GM19043 (cell line): ENCODE measurements around the gene RFX2.
"Not testable (repeated sequence)": the region's sequence is repeated elsewhere in the genome, so short reads cannot be mapped to it uniquely, and the experiment has no call there.

Source experiments
- ATAC-seq: cut with Tn5 transposase; IDR thresholded peaks from one replicate; pipeline ENCODE4 v1.9.1; 2021; ENCODE audit warnings: low read depth; ENCODE audit not compliant: unreplicated experiment

The RFX2 gene

GRCh38 chr19:6076675-6077463 is 33.4 kb downstream of the RFX2 start:
- no peak for ATAC-seq

- ATAC-seq: no peak
Measured at GRCh38 chr19:6076291-6076665, 34.0 kb downstream of the RFX2 start.

DNA sequence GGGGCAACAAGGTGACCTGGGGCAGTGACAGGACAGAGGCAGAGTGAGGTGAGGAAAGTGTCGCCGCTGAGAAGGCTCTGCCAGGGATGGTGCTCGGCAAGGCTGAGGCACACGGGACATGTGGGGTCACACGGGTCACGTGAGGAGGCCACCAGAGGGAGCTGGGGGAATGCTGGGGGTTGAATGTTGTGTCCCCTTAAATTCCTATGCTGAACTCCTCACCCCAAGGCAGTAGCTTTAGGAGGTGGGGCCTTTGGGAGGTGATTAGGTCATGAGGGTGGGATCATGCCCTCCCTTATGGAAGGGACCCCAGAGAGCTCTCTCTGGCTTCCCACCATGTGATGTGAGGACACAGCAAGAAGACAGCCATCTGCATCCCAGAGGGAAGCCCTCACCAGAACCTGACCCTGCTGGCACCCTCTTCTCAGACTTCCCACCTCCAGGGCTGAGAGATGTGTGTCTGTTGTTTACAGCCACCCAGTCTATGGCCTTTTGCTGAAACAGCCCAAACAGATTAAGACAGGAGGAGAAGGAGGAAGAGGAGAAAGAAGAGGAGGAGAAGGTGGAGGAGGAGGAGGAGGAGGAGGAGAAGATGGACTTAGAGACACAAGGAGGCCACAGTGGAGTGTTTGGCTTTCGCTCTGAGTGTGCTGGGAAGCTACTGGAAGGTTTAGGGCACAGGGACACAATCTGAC is 35.4 kb downstream of the RFX2 start:
- no peak for ATAC-seq

- ATAC-seq: no peak
Measured at GRCh38 chr19:6073858-6074708, 36.2 kb downstream of the RFX2 start.

DNA sequence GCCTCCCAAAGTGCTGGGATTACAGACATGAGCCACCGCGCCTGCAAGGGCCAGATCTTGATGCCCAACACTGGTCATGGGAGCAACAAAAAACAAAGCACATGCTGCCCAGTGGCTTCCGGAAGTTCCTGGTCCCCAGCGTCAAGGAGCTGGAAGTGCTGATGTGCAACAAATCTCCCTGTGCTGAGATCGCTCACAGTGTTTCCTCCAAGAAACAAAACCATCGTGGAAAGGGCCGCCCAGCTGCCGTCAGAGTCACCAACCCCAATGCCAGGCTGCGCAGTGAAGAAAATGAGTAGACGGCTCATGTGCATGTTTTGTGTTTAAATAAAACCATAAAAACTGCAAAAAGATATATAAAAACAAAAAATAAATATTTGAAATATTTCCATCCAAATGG is 37.1 kb downstream of the RFX2 start:
- ATAC-seq: not testable (repeated sequence)

DNA sequence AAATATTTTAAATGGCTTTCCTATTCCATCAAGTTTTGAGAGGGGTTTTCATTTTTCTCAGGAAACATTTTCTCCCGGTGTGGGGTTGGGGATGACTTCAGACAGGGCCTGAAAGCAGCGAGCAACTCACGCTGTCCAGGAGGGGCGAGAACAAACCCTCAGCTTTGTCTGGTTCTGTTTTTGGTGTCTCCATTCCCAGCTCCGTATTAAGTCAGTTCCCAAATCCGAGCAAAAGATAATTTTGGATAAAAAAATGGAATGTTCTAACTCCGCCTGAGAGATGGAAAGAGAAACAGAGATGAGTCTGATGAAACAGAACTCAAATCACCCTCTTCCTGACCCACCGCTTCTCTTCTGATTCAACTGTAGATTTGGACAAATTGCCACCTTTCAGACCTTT is 38.4 kb downstream of the RFX2 start:
- ATAC-seq: no peak

DNA sequence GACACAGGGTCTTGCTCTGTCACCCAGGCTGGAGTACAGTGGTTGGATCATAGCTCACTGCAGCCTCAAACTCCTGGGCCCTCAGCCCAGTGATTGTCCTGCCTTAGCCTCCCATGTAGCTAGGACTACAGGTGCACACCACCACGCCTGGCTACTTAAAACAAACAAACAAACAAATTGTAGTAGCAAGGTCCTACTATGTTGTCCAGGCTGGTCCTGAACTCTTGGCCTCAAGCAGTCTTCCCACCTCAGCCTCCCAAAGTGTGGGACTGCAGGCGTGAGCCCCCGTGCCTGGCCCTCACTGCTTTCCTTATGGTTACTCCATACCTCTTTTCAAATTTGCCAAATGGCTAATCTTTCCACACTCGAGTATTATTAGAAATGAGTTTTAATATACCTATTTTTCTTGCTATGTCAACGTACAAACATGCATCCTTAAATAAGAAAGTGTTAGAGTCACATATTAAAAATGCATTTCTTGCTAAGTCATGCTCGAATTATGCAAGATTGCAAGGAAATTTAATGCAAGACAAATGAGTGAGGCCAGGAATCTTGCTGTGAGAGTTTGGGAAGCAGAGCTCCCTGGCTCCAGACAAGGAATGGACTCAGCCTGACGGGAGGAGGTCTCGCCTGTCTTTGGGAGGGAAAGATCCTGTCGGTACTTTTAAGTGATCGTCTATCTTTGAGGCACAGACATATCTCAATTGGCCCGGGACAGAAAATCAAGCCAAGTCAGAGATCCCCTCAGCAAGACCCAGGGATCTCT is 39.4 kb downstream of the RFX2 start:
- no peak for ATAC-seq

DNA sequence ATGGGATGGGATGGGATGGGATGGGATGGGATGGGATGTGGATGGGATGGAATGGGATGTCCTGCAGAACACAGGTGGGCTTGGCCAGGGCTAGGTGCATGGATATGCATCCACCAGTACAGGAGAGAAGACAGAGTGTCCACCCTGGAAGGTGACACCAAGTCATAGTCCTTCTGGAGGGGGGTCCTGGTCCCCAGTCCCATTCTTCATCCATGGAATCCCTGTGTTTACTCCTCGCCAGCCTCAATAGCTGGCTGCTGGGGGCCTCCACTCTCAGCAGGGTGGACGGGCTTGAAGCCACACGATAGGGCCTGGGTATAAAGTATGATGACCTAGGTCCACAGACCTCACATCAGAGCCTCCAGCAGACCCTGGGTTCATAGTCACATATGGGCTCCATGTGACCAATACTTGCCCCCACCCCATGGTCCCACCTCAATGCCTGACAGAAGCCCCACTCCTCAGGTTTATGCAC is 40.1 kb downstream of the RFX2 start:
- ATAC-seq: no peak

- no peak for ATAC-seq
Measured at GRCh38 chr19:6069268-6069791, 41.0 kb downstream of the RFX2 start.

DNA sequence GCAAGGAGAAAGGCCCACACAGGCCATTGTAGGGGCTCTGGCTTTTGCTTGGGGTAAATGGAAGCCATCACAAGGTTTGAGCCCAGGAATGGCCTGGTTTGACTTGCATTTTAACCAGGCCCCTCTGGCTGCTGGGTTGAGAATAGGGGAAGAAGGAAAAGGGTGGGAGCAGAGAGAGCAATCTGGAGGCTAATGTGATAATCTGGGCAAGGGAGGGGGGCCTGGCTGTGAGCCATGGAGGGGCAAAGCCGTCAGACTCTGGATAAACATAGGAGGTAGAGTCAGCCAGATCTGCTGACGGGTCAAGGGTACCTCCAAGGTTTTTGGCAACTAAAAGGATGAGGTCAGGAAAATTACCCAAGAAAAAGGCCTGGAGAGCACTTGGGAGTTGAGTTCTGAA is 41.6 kb downstream of the RFX2 start:
- no peak for ATAC-seq

DNA sequence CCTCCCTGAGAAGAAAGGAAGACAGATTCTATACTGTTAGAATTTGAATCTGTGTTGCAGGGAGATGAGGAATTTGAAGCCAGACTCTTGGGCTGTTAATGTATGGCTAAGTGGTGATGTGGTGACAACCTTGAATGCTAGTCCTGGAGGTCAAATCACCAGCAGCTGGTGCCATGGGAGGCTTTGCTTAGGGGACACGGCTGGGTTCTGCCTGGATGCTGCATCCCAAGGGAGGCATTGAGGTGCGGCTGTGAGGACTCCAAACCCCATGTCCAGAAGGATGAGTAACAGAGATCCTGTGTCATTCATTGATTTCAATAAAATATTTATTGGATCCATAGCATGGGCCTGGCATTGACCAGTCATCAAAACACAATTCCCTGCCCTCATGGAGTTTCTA is 42.3 kb downstream of the RFX2 start:
- ATAC-seq: no peak

- no peak for ATAC-seq
Measured at GRCh38 chr19:6066661-6067646, 43.3 kb downstream of the RFX2 start.

DNA sequence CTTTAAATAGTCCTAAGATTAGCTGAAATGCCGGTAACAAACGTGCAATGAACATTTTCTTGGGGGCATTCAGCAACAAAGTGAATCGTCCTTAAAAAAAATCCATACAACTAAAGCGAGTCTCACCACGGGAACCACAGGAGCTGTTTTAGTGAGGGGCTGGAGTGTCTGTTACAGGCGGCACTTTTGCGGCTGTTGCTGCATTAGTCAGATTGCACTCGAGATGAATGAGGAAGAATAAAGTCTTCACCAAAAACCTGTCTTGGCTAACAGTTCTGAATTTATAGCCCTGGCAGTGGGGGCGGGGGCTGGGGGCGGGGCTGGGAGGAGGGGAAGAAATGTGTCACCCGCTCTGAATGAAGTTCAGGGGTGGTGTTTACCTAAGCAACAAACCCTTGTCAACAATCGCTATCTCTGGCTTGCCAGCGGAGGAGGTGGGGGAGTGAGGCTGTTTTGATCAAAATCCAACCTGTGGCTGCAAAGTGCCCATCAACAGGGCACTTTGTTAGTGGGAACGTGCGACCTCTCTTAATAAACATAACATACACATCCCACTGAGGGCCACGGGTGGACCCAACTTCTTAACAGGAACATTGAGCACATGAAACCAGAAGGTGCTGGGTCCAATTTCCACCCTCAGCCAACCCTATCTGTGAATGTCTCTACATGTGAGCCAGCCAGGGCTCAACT is 44.5 kb downstream of the RFX2 start:
- ATAC-seq: no peak

DNA sequence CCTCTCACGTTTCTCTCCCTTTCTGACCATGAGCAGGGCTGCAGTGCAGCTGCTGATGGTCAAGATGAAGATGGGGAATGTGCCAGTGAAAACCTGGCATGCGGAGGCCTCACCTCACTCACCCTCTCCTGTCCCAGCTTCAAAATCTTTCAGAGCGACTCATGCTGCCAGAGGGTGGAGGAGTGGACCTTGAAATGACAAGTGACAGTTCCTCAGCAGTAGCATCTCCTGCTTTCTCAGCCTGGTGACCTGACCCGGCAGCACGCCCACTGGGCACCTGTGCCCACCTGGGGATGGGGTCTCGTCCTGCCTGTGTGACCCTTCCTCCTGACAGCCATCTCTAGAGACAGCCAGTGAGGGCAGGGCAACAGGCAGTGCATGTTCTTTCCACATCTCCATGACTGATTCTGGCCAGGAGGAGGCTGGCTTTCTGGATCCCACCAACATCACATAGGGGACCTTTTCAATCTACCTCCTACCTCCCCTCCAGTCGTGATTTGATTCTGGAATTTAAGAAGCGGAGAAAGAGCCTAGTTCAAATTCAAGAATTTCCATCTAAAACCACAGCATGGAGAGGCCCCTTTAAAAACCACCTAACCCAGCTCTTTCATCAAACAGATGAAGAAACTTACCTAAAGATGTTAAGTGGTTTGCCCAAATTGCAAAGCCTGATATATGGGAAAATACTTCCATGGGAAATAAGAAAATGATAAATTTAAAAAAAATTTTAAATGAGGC is 45.8 kb downstream of the RFX2 start:
- no peak for ATAC-seq

DNA sequence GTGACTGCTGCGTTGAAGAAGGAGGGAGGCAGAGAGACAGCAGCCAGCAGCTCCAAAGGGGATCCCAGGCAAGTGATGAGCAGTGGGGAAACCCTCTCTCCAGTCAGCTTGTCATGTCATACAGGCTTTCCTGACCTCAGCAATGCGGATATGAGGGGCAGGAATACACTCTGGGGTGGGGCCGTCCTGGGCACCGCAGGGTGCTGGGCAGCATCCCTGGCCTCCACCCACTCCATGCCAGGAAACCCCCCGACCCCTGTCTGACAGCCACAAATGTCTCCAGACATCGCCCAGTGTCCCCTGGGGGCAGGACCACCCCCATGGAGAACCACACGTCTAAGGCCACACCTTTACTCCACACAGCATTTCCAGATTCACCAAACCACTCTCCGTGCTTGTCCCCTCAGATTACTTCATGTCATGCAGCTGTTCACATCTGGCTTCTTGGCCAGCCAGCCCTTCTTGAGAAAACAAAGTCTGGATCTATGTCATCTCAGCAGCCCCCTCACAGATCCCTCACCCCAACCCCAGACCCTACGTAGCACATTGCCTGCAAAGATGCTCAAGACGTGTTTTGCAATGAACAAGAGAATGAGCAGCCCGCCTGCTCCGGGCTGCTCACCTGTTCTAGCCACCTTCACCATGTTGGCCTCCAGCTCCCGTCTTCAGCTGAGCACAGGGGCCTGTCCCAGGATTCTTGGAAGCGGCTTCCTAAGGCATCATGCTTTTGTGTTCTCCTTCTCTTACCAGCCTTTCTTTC is 46.5 kb downstream of the RFX2 start:
- ATAC-seq: no peak

DNA sequence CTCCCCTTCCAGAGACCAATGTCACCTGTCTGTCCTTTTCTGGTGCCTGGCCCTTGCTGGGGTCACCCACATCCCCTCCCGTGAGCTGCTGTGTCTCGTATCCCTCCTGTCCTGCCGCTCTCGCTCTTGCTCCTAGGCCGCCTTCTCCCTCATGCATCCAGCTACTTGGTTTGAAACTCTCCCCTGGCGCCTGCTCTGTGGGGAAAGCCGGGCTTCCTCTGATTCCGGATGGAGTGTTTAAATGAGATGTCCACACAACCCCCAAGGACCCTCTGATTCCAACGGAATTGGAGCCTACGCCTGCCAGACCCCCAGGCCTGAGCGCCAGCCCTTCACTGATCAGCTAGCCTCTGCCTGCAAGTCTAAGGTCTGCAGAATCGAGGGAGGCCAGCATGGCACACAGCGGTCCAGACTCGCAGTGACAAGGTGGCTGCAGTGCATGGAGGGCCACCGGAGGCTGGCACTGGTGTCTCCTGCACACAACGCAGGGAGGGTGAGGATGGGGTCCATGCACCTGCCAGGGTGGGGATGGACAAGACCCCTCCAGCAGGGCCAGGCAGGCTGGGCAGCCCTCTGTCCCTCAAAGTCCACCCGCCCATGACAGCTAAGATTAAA is 47.2 kb downstream of the RFX2 start:
- no peak for ATAC-seq

DNA sequence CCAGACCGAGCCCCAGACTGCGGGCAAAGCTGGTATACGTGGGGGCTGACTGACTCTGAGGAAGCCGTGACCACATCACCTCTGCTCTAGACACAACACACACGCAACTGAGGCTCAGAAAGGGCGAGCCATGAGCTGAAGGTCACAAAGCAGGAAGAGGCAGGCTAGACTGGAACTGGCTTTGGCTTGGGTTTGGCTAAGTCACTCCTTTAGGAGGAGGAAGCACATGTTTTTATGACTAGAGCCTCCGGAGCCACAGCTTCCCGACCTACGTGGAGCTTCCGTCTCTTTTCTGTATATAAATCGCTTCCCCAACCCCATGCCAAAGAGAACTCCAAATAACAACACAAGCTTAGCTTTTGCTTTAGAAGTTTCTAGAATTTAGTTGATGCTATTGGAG is 48.0 kb downstream of the RFX2 start:
- no peak for ATAC-seq
